HG02884 (cell line): ENCODE measurements around the gene MAP3K7.
"Not testable (repeated sequence)": the region's sequence is repeated elsewhere in the genome, so short reads cannot be mapped to it uniquely, and the experiment has no call there.

Experiments used
- ATAC-seq: cut with Tn5 transposase; IDR thresholded peaks from one replicate; pipeline ENCODE4 v1.9.1; 2021; ENCODE audit warnings: mild to moderate bottlenecking, moderate library complexity; ENCODE audit not compliant: unreplicated experiment

The MAP3K7 gene

DNA sequence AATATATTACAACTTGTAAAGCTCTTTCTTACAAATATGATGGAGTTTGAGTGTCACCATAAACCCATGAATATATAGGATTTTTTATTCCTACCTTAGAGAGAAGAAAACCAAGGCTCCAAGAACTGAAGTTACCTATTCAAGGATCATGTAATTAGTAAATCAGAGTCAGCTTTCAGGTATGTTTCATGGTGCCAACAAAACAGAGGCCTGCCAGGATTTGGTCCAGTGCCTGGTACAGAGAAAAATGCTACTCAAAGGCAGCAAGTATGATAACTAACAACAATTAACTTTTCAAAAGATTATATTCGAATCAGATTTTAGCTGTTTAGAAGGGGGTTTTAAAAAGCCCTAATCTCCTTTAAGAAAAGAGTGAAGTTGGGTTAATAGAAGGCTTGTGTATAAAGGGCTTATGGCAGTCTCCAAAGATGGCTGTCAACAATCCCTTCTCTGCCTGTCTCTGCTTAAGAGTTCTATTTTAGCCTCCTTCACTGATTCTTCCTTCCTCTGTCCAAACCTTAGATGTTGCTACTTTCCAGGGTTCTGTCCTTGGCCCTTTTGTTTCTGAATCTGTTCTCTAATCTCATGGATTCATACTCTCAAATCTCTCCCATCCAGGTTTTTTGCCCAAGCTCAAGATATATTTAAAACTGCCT, 7.8 kb downstream of the MAP3K7 start:
- ATAC-seq: no peak

DNA sequence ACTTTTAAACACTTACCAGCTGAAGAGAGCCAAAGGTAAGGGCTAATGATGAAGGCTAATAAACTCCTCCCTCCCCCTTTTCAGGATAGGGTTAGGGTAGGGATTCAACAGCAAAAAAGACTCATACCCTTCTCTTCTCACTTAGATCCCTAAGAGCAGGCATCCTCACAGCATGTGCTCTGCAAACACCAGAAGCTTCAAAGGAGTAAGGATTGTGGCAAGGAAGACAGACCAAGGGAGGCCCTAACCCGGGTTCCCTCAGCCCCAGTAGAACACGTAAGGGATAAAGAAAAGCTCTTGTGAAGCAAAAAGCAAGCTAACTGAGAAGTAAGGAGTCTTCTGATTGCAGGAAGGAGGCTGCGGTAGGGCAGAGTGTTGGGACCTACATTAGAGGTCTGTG, 11.6 kb downstream of the MAP3K7 start:
- ATAC-seq: no peak

DNA sequence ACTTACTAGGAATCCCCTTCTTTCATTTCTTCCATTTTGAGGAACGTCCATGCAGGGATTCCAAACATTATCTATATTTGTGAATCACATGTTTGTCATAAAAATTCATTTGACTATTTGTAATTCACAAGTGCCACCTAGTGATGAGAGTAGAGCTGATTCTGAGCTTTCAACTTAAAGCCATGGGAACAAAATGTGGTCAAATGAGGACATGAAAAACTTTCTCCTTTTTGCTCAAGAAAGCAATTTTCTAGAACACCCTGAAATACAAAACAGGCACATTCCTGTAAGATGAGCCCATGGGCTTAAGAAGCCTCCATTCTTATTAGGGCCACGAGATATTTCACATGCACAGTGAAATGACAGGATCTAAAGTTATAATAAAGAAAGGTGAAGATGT, 12.3 kb downstream of the MAP3K7 start:
- no peak for ATAC-seq

DNA sequence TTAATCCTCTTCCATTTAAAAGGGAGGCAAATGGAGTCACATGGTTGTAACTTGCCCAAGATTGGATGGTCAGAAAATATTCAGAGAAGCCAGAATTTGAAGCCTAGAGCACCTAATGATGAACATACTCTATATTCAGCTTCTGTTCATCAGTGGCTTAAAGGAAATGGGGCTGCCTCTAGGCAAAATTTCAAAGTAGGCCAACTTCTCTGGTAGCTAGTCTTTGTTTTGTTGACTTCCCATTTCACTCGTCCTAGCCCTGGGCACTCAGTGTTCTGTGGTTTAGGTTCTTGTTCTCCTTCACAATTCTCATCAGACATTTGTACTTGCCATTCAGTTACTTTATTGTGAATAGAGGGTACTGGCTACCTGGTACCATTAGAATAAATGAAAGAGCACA, 13.2 kb downstream of the MAP3K7 start:
- no peak for ATAC-seq

DNA sequence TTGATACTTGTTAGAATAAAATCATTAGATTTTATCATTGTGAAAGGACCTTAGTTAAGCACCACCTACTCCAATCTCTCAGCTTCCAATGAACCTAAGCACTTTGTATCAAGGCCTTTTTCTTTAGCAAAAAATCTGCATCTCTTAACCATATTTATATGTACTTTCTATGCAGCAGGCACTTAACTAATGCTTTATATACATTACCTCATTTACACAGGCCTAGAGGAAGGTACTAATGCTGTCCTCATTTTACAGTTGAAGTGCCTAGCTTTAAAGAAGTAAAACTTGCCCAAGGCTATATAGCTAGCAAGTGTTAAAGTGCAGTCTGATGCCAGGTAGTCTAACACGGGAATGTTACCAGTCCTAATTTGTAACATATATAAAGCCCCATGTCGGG, 14.0 kb downstream of the MAP3K7 start:
- ATAC-seq: no peak

DNA sequence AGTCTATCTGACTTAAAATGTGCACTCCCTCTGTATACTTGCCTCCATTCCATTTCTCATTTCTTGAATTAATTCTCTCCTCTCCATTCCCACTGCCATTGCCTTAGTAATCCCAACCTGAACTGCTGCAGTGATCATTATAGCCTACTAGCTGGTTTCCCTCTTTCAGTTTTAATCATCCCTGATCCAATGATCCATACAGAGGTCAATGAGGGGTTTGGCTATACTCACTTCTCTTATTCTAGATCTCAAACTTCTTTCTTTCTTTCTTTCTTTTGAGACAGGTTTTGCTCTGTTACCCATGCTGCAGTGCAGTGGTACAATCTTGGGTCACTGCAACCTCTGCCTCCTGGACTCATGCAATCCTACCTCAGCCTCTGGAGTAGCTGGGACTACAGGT, 17.6 kb downstream of the MAP3K7 start:
- no peak for ATAC-seq

DNA sequence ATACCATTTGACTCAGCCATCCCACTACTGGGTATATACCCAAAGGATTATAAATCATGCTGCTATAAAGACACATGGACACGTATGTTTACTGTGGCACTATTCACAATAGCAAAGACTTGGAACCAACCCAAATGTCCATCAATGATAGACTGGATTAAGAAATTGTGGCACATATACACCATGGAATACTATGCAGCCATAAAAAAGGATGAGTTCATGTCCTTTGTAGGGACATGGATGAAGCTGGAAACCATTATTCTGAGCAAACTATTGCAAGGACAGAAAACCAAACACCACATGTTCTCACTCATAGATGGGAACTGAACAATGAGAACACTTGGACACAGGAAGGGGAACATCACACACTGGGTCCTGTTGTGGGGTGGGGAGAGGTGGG, 19.2 kb downstream of the MAP3K7 start:
- not testable (repeated sequence) for ATAC-seq

DNA sequence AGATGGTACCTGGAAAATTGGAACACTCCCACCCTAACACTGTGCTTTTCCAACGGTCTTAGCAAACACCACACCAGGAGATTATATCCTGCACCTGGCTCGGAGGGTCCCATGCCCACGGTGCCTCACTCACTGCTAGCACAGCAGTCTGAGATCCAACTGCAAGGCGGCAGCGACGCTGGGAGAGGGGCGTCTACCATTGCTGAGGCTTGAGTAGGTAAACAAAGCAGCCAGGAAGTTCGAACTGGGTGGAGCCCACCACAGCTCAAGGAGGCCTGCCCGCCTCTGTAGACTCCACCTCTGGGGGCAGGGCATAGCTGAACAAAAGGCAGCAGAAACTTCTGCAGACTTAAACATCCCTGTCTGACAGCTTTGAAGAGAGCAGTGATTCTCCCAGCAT, 24.5 kb downstream of the MAP3K7 start:
- ATAC-seq: not testable (repeated sequence)

DNA sequence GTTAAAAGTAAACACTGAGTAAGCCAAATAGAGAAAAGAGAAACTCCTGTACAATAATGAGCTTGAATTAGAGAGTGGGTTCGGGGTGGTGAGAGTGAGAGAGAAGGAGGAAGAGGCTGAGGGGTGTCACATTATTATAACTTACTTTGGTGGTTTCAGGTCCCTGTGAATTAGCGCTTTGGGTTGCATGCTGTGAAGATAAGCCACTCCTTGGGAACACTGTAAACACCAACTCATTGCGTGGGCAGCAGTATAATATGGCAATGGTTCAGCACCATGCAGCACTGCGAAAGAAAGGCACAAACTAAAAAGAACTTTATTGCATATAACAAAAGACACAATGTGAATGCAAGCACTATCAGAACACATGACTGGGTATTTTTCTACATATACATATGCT, 26.9 kb downstream of the MAP3K7 start:
- no peak for ATAC-seq

DNA sequence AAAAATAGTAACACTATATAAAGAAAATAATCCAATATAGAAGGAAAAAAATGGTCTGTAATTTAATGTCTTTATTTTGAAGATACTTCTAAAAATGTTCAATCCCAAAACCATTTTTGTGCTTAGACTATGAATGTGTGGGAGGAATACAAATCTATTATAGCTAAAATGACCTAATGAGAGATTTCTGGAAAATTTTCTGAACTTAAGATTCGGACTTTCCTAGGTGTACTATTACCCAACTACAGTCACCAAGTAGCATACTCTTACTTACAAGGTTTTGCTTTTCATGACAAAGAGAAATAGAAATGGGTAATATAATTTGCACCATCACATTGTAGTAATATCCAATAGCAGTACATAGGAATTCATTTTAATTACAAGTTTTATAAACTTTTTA, 29.9 kb downstream of the MAP3K7 start:
- ATAC-seq: no peak

DNA sequence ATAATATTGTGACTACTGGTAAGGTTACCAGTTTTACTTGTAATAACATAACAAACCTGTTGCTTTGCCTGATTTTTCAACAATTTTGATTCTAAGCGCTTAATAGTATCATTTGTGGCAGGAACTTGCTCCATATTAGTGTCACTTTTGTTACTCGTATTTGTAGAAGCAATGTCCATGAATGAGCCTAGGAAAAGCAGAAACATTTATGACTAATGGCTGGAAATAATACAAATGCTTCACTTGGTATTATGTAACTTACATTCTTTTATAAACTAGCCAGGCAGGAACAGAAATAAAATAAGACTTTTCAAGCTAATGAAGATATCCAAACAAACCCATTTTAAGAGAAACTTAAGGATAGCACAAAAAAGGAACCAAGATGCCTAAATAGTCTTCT, 38.9 kb downstream of the MAP3K7 start:
- ATAC-seq: no peak

DNA sequence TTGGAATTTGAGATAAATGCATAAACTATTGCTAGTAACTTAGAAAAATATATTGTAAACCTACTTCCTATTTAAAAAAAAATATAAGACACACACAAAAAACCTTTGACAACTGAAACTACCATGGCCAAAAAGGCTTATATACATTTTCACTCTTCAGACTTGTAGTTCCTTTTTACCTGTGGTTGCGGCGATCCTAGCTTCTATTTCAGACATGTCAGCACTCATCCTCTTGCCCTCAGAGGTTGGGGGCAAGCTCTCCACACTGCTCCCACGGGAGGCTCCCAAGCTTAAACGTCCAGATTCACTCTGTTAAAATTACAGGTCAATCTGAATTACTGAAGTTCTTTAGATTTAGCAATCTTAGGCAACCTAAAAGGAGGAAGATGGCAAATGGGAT, 39.8 kb downstream of the MAP3K7 start:
- no peak for ATAC-seq

DNA sequence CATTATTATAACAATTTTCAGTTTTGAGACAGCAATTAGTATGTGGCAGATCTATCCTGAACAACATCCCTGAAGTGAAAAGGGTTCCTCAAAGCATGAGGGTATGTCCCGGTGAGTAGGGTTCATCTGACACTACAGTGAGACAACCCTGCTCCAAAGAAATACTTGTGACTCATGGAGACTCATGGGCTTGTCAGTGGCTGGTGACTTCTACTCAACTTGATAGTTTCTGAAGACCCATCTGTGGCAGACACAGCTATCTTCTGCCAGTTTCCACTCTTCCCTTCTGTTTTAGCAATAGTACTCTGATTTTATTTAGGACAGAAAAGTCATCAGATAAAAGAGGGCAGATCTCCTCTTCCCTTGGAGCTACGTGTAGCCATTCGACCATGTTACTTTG, 41.4 kb downstream of the MAP3K7 start:
- ATAC-seq: no peak

DNA sequence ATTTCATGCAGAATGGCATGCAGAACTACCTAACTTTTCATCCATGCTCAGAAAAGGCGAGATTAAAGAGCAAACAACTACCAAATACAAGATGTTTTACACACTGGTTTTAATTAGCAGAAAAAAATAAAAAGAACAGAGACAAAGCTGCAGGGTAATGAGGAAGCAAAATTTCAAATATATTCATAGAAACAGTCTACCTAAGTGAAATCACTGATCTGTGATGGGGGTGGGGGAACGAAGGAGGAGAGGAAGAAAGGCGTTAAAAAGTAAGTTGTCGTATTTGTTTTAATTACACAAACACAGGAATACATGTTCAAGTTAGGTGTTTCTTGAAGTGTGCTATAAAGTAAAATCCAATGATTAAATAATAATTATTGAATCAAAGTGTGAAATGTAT, 42.1 kb downstream of the MAP3K7 start:
- no peak for ATAC-seq

DNA sequence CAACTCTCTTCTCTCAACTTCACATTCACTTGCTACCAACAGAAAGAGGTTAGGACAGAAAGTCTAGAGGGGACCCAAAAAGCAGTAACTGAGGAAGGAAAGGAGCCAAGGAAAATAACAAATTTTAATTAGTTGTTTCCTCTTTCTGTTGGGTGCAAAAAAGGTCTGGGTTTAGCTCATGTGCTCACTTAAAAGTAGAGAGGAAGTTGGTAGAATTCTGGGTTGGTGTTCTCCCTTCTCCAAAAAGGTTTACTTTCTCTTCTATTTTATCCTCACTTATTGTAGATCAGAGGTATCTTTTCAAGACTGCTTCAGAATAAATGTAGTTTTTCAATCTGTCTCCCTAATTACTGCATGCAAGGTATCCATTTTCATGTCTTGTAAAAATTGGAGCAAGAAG, 42.8 kb downstream of the MAP3K7 start:
- no peak for ATAC-seq

DNA sequence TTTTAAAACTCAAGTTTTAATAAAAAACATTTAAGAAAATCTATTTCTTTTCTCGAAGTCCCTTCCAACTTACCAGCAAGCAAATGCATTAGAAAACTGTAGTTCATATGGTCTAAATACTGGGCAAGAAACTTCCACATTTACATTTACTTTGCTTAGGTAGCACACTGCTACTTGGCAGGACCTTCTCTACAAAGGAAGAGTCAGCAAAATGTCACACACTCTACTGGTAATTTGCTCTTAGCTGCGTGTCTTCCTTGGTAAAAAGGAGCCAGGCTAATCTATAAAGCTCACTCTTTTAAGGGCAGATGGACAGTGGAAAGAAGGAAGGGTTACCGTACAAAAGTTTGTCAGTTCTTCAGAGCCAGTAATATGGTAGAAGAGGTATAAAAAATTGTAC, 45.7 kb downstream of the MAP3K7 start:
- no peak for ATAC-seq

DNA sequence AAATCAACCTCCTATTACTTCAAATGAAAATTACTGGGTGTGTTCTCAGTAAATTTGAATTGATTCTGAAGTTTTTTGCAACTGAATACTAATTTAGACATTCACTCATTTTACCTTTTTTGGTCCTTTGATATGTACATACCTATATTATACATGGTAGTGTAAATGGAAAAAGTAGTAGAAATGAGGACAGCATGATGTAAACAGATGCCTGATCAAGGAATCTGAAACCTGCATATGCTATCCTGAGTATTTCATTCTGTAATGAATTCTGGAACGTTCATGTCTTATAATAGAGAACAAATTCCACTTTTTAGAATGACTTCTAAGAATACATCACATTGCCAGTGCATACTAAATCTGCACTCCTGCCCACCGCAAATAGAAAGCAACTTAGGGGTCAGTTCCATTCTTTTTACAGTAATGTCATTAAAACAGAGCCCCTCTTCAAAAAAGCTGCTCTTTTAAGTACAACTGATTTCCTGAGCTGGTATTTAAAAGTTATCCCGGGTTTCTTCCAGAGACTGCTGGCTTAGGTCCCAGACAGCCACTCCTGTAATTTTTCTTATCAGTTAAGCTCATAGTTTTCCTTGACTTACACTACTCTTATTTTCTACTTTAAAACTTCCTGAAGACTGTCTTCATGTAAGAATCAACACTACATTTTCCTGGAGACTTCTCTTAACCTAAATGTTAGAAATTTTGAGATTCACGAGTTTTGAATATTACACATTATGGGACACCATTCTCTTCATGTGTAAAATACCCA, 48.4 kb downstream of the MAP3K7 start:
- ATAC-seq: no peak

DNA sequence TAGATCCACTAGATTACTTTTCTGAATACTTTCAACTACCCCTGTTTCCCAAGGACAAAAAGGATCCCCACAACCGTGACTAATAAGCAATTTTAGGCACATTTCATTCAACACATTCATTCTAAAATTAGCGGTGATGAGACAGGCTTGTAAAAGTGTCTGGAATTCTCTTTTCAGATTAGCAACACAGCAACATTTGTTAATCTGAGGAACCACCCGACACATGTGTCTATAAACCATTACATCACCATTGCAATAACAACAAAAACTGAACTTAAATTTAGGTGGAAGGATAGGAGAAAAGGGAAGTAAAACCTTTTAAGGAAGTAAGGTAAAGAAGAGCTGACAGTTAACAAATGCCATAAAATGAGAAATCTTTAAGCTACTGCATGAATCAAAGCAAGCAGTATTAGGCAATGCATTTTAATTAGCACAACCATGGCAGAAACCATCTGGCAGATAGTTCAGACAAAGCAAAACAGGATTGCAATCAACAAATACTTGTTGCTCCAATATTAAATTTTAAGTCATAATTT, 49.1 kb downstream of the MAP3K7 start:
- ATAC-seq: peak; percentile 80

DNA sequence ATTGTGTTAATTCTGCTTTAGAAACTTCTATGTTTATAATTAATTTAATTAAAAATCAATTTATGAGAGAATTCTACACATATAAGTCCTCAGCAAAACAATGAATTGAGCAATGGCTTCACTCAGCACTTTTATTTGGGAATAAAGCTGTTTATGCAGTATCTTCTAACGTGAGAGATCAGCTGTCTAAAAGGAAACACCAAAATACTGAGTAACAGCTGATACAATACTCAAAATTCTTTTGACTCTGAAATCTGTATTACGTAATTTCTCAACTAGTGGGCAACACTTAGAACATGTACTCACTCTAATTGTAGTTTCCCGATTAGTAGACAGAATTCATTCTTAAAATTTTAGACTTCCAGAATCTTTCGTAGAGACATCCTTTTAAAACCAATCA, 49.8 kb downstream of the MAP3K7 start:
- no peak for ATAC-seq

DNA sequence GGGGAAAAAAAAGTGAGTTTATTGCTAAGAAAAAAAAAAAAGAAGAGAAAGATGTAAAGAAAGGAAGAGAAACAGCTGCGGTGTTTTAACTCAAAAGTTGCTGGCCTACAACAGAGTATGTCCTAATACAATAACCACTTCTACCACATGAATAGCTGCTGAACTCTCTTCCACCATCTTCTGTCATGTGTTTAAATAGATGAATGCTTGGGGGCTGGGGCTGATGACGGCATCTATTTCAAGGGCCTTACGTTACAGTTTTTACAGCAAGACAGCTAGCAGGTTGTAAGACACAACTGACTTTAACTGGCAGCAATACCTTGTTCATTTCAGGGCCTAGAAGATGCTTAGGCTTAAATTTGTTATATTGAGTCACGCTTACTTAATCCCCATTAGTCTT, 50.4 kb downstream of the MAP3K7 start:
- ATAC-seq: no peak

DNA sequence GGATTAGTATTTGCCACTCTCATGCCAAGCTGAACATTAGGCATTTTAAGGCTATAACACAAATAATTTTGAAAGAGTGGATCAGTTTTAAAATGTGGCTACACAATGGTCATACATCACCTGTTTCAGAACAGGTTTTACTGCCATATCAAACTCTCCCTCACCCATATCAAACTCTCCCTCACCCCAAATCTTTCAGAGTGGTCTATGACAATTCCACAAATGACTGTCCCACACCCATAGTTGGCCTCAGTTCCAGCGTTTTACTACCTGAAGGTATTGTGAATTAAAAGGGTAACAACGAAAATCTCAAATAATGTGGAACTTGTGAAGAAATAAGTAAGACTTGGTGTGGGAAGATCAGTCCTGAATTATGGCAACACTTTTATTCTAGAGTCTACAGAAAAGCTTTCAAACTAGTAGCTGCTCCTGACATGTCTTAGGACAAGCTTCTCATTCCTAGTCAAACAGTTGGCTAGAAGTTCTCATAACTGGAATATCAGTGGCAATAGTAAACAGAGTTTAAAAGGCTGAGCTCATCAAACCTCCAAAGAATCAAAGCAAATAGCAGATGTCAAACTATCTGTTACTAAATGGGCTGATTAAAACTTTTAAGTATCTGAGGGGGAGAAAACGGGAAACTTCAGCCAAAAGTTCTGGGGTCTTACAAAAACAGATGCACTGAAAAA, 52.4 kb downstream of the MAP3K7 start:
- no peak for ATAC-seq
